ENCODE data around the gene DNMBP.

- TF ChIP-seq POLR2A (IDR thresholded peaks at IDR 0.05) (no peak), CTCF (IDR thresholded peaks at IDR 0.05) (no peak)
Measured at GRCh38 chr10:99994801-99995200, 14.9 kb downstream of the DNMBP start.
